ENCODE measurements around the gene SUN3.

The SUN3 gene

GRCh38 chr7:47992446-47992845 is 36.5 kb downstream of the SUN3 start:
- peak overlapping the region; percentile 53 for H3K27ac ChIP-seq (ENCODE audit: low read depth, low read length, poor library complexity, severe bottlenecking)

GRCh38 chr7:47991741-47992311 is 37.1 kb downstream of the SUN3 start:
- Histone ChIP-seq H4K20me1 (ENCODE audit: insufficient read depth, low read length) (no peaks in the 10 kb centered on the region), H3K9ac (ENCODE audit: low read length) (peak overlapping the region; percentile 60), H3F3A (ENCODE audit: insufficient read depth, low read length) (no peaks in the 10 kb centered on the region), H3K79me2 (ENCODE audit: insufficient read depth, low read length) (no peaks in the 10 kb centered on the region), H3K9me2 (ENCODE audit: low read depth, low read length) (no peaks in the 10 kb centered on the region), H3K27ac (ENCODE audit: low read depth, low read length, poor library complexity, severe bottlenecking) (peak overlapping the region; percentile 53), H3K9me3 (ENCODE audit: low read length) (no peaks in the 10 kb centered on the region), H2AFZ (ENCODE audit: low read length) (peak overlapping the region; percentile 65), H3K4me1 (ENCODE audit: insufficient read depth, low read length, severe bottlenecking) (peaks cover 19% of the 10 kb centered on the region), H3K4me3 (ENCODE audit: low read depth, low read length, poor library complexity, severe bottlenecking) (peak overlapping the region; percentile 59), H3K4me2 (ENCODE audit: low read length) (peak overlapping the region; percentile 65), H3K27me3 (ENCODE audit: insufficient read depth, low read length) (no peaks in the 10 kb centered on the region), H3K36me3 (ENCODE audit: insufficient read depth, low read length) (no peaks in the 10 kb centered on the region)
- TF ChIP-seq CTCF (IDR thresholded peaks at IDR 0.05; ENCODE audit: low read length) (peak; percentile 91), EZH2 (IDR thresholded peaks at IDR 0.05; ENCODE audit: borderline replicate concordance, low read length) (no peak)

More at GRCh38 chr7:47992446-47992845, 36.5 kb downstream of the SUN3 start:
- H3K79me2 ChIP-seq (ENCODE audit: insufficient read depth, low read length) = no peaks in the 10 kb centered on the region
- peak overlapping the region; percentile 59 for H3K4me3 ChIP-seq (ENCODE audit: low read depth, low read length, poor library complexity, severe bottlenecking)
- no peaks in the 10 kb centered on the region for H4K20me1 ChIP-seq (ENCODE audit: insufficient read depth, low read length)
- H3K4me2 ChIP-seq (ENCODE audit: low read length) = peak overlapping the region; percentile 65
- no peak for TF ChIP-seq CTCF (IDR thresholded peaks at IDR 0.05; ENCODE audit: low read length)
- TF ChIP-seq EZH2 (IDR thresholded peaks at IDR 0.05; ENCODE audit: borderline replicate concordance, low read length) = no peak
- peak overlapping the region; percentile 65 for H2AFZ ChIP-seq (ENCODE audit: low read length)
- H3K36me3 ChIP-seq (ENCODE audit: insufficient read depth, low read length) = no peaks in the 10 kb centered on the region
- H3K9me3 ChIP-seq (ENCODE audit: low read length) = no peaks in the 10 kb centered on the region
- H3F3A ChIP-seq (ENCODE audit: insufficient read depth, low read length) = no peaks in the 10 kb centered on the region
- peak overlapping the region; percentile 60 for H3K9ac ChIP-seq (ENCODE audit: low read length)
- peaks cover 19% of the 10 kb centered on the region for H3K4me1 ChIP-seq (ENCODE audit: insufficient read depth, low read length, severe bottlenecking)
- H3K9me2 ChIP-seq (ENCODE audit: low read depth, low read length) = no peaks in the 10 kb centered on the region
- H3K27me3 ChIP-seq (ENCODE audit: insufficient read depth, low read length) = no peaks in the 10 kb centered on the region

- Histone ChIP-seq H4K20me1 (ENCODE audit: insufficient read depth, low read length) (no peaks in the 10 kb centered on the region), H3K27ac (ENCODE audit: low read depth, low read length, poor library complexity, severe bottlenecking) (peak overlapping the region; percentile 53), H3K79me2 (ENCODE audit: insufficient read depth, low read length) (no peaks in the 10 kb centered on the region), H3K4me3 (ENCODE audit: low read depth, low read length, poor library complexity, severe bottlenecking) (peak overlapping the region; percentile 59), H3K4me2 (ENCODE audit: low read length) (peak overlapping the region; percentile 65), H3K9me2 (ENCODE audit: low read depth, low read length) (no peaks in the 10 kb centered on the region), H3K9me3 (ENCODE audit: low read length) (no peaks in the 10 kb centered on the region), H3K9ac (ENCODE audit: low read length) (peak overlapping the region; percentile 60), H3K27me3 (ENCODE audit: insufficient read depth, low read length) (no peaks in the 10 kb centered on the region), H3F3A (ENCODE audit: insufficient read depth, low read length) (no peaks in the 10 kb centered on the region), H3K36me3 (ENCODE audit: insufficient read depth, low read length) (no peaks in the 10 kb centered on the region), H2AFZ (ENCODE audit: low read length) (peak overlapping the region; percentile 49), H3K4me1 (ENCODE audit: insufficient read depth, low read length, severe bottlenecking) (peaks cover 19% of the 10 kb centered on the region)
- no peak for TF ChIP-seq EZH2 (IDR thresholded peaks at IDR 0.05; ENCODE audit: borderline replicate concordance, low read length)
- no peak for TF ChIP-seq CTCF (IDR thresholded peaks at IDR 0.05; ENCODE audit: low read length)
These were observed 37.6 kb downstream of the SUN3 start for GRCh38 chr7:47991270-47991669.

All from OCI-LY1 (cell line).